Prostate gland (tissue), 2 donors: Measurements from ENCODE around the gene CFAP20. TPM values are rescaled to one million over a fixed set of nuclear protein-coding genes. Genes with fewer than 3 reads are reported as not detected.

Experiments
- DNase-seq: peaks from one replicate; pipeline ENCODE4 v3.0.0-alpha.2; 2019; ENCODE audit warnings: low spot score
- H3K27ac ChIP-seq, 2 donors: fragments of 200-600 bp; sonication (generic); 2 replicates each; pipeline ENCODE4 v1.5.1; 2017 to 2019
- H3K27me3 ChIP-seq: fragments of 200-600 bp; sonication (generic); replicated peaks from 2 replicates; pipeline ENCODE4 v1.5.1; 2019; ENCODE audit not compliant: insufficient read depth
- H3K36me3 ChIP-seq, 2 donors: fragments of 200-600 bp; sonication (generic); 1 replicate in 1 of 2; 2 replicates in 1 of 2; pipeline versions ENCODE4 v1.5.1 to v1.8.1; 2017 to 2019
- H3K4me1 ChIP-seq: fragments of 200-600 bp; sonication (generic); replicated peaks from 2 replicates; pipeline ENCODE4 v1.5.1; 2019
- H3K4me3 ChIP-seq, 2 donors: fragments of 200-600 bp; sonication (generic); 2 replicates each; pipeline ENCODE4 v1.5.1; 2017 to 2019
- H3K9me3 ChIP-seq: fragments of 200-600 bp; sonication (generic); 2 replicates; pipeline ENCODE4 v1.5.1; 2017
- CTCF ChIP-seq, 4 experiments: fragments of 200-600 bp in 2 of 4; fragments of 450-650 bp in 2 of 4; sonication (generic) in 2 of 4; IDR thresholded peaks; 1 replicate in 3 of 4; 2 replicates in 1 of 4; pipeline ENCODE4 v1.5.1; 2016 to 2019; ENCODE audit warnings: antibody characterized with exemption in 4 of 4, mild to moderate bottlenecking in 2 of 4, moderate library complexity in 2 of 4
- POLR2A ChIP-seq: fragments of 450-650 bp; IDR thresholded peaks from one replicate; pipeline ENCODE4 v1.6.1; 2016; ENCODE audit warnings: antibody characterized with exemption, mild to moderate bottlenecking
- POLR2AphosphoS5 ChIP-seq: sonication (generic); formaldehyde crosslinking; IDR thresholded peaks from one replicate; pipeline ENCODE4 v1.6.1; 2017; ENCODE audit warnings: antibody characterized with exemption
- WGBS: methylation state at CpG from one replicate; pipeline ENCODE4 v1.1.5; 2018; 5-methylcytosine and 5-hydroxymethylcytosine counted together
- intact Hi-C: fragments of 100-400 bp; cut with DNase I; formaldehyde crosslinking; loops from one replicate; pipeline ENCODE4 v1.14.2; 2022
- total RNA-seq, 2 donors: library from RNA; depleted of rRNA; stranded (reverse); fragments of >200 nt; gene quantifications; one replicate each; pipeline ENCODE4 v1.1.0, GENCODE V29; 2016

CFAP20 gene
- total RNA-seq, 2 donors from 2014 or later: 27.2 to 77.7 TPM

GRCh38 chr16:58160855-58161254 lies 31.7 kb upstream of the CFAP20 start:
- H3K36me3 ChIP-seq: peaks cover 0 to 6% of the 10 kb centered on the region in 2 donors
- H3K4me1 ChIP-seq: no peaks in the 10 kb centered on the region
- WGBS: 56% methylated on average over 3 of the region's 3 CpGs
- no peak for DNase-seq
- no peaks in the 10 kb centered on the region for H3K9me3 ChIP-seq
- no peak overlapping the region for H3K27ac ChIP-seq
- no peak overlapping the region for H3K4me3 ChIP-seq
- no peaks in the 10 kb centered on the region for H3K27me3 ChIP-seq
- intact Hi-C loops: no loop called here
- TF ChIP-seq CTCF (IDR thresholded peaks at IDR 0.05) (no peak), POLR2AphosphoS5 (no peak), POLR2A (no peak)

GRCh38 chr16:58158725-58159124 lies 29.5 kb upstream of the CFAP20 start:
- Histone ChIP-seq H3K36me3 (peaks cover 0 to 3% of the 10 kb centered on the region in 2 donors), H3K4me3 (no peak overlapping the region), H3K4me1 (no peaks in the 10 kb centered on the region), H3K27me3 (no peaks in the 10 kb centered on the region), H3K27ac (no peak overlapping the region), H3K9me3 (no peaks in the 10 kb centered on the region)
- no peak for DNase-seq
- intact Hi-C loops: no loop called here
- TF ChIP-seq CTCF (IDR thresholded peaks at IDR 0.05) (no peak), POLR2AphosphoS5 (no peak), POLR2A (no peak)
- 80% methylated on average over 3 of the region's 3 CpGs for WGBS

- Histone ChIP-seq H3K27ac (no peak overlapping the region), H3K4me3 (no peak overlapping the region), H3K4me1 (no peaks in the 10 kb centered on the region), H3K27me3 (no peaks in the 10 kb centered on the region), H3K36me3 (no peaks in the 10 kb centered on the region), H3K9me3 (no peaks in the 10 kb centered on the region)
- WGBS: 82% methylated on average over 29 of the region's 29 CpGs
- DNase-seq: no peak
- intact Hi-C loops: no loop called here
- no peak for TF ChIP-seq CTCF (IDR thresholded peaks at IDR 0.05)
- no peak for TF ChIP-seq POLR2AphosphoS5
- TF ChIP-seq POLR2A: no peak
Measured at GRCh38 chr16:58157951-58158540, 28.9 kb upstream of the CFAP20 start.

- DNase-seq: no peak
- Histone ChIP-seq H3K27ac (no peak overlapping the region), H3K27me3 (no peaks in the 10 kb centered on the region), H3K9me3 (no peaks in the 10 kb centered on the region), H3K4me1 (no peaks in the 10 kb centered on the region), H3K36me3 (no peaks in the 10 kb centered on the region), H3K4me3 (no peak overlapping the region)
- intact Hi-C loops: no loop called here
- WGBS: 87% methylated on average over 2 of the region's 2 CpGs
- TF ChIP-seq CTCF (IDR thresholded peaks at IDR 0.05) (no peak), POLR2A (no peak), POLR2AphosphoS5 (no peak)
Measured at GRCh38 chr16:58157239-58157638, 28.1 kb upstream of the CFAP20 start.

GRCh38 chr16:58155839-58156238 lies 26.7 kb upstream of the CFAP20 start:
- no peak for DNase-seq
- intact Hi-C loops: no loop called here
- no peaks in the 10 kb centered on the region for H3K36me3 ChIP-seq
- H3K9me3 ChIP-seq: no peaks in the 10 kb centered on the region
- WGBS: 70% methylated on average over 2 of the region's 2 CpGs
- no peak overlapping the region for H3K27ac ChIP-seq
- no peaks in the 10 kb centered on the region for H3K27me3 ChIP-seq
- no peak for TF ChIP-seq POLR2A
- no peak for TF ChIP-seq CTCF (IDR thresholded peaks at IDR 0.05)
- TF ChIP-seq POLR2AphosphoS5: no peak
- H3K4me3 ChIP-seq: no peak overlapping the region
- H3K4me1 ChIP-seq: no peaks in the 10 kb centered on the region
